ENCODE results near the gene NOL4. TPM values are rescaled to one million over a fixed set of nuclear protein-coding genes. Genes with fewer than 3 reads are reported as not detected.

NOL4 gene
- total and polyA plus RNA-seq, 10 of the 15 experiments (the other 5 are each of a cell fraction or from before 2014, with no cell fraction given), result 1.3 to 10.0 (median 6.3) TPM

DNA sequence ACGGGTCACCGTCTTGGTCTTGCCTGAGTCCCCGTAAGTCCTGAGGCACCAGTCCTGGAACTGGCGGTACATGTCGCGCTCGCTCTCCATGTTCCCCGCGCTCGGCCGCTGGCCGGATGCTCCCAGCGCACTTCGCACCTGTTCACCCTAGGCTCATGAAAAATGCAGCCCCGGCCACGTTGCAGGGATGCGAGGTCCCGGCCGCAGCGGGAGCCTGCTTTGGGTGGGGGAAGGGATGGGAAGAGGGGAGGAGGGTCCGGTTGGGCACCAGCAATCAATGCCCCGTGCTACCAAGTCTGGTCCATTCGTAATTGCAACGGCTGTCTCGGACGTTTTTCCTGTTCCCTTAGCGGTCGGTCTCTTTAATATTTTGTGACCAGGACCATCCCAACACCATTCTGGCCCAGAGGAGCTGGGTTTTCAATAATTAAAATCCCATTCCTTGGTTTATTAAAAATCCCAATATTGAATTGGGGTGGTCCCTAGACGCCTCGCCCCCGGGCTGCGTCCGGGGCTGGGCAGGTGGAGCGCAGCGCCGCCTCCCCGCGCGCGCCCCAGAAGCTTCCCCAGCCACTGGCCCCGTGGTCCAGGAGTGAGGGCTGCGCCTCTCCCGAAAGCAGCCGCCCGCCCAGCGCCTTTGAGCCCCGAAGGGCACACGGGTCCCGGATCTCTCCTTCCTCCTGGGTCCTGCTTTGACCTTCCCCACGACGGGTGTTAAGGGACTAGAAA, 1.4 kb downstream of the NOL4 start:
- H3K9me3 ChIP-seq (replicated peaks; ENCODE audit: control insufficient read depth, insufficient read depth, low read length), result no peaks in the 10 kb centered on the region; the same call in 2 of the 3 replicates
- no peaks in the 10 kb centered on the region for H3K79me2 ChIP-seq (ENCODE audit: control insufficient read depth, insufficient read depth, low read length)
- ChIA-PET POLR2A (interaction anchor here (0.6 to 2.2 kb wide), 5 partner anchors 12 to 99 kb away, joined by 3 to 11 read pairs (median 4); no protein-coding TSS in a partner anchor), RAD21 (ENCODE audit: unreplicated experiment) (interaction anchor here (0.8 to 7.0 kb wide), 10 partner anchors 24 to 386 kb away, joined by 3 to 47 read pairs (median 8); no protein-coding TSS in a partner anchor), CTCF (interaction anchor here (0.7 to 7.1 kb wide), 7 partner anchors 23 to 384 kb away, joined by 3 to 88 read pairs (median 6); no protein-coding TSS in a partner anchor), SMC1A (ENCODE audit: uncharacterized antibody, unreplicated experiment) (interaction anchor here (0.7 to 4.2 kb wide), 13 partner anchors 12 to 381 kb away, joined by 3 to 63 read pairs (median 3); no protein-coding TSS in a partner anchor)
- H3K4me2 ChIP-seq (ENCODE audit: control insufficient read depth, insufficient read depth), result peak overlapping the region; percentile 48; the same call in 1 of the 2 replicates
- 74% methylated on average over 39 of the region's 51 CpGs for WGBS (ENCODE audit: insufficient coverage, insufficient replicate concordance, low lambda C conversion rate, missing lambda C conversion rate)
- in situ Hi-C loops (cut with MboI), result no loop called here
- H3K27ac ChIP-seq (ENCODE audit: control insufficient read depth, insufficient read depth), result no peak overlapping the region
- intact Hi-C loops (cut with micrococcal nuclease; ENCODE audit: unreplicated experiment), result loop anchor here (2.0 to 10.0 kb wide), 4 partner anchors 101 to 381 kb away; no protein-coding TSS in a partner anchor
- H2AFZ ChIP-seq (ENCODE audit: control insufficient read depth, low read depth, low read length), result no peak overlapping the region
- H3K27me3 ChIP-seq (replicated peaks in 1 of 2; ENCODE audit: control insufficient read depth in 2 of 2, insufficient read depth in 2 of 2, low read length in 1 of 2), result peaks cover 0 to 13% of the 10 kb centered on the region in 2 experiments
- DNase-seq (ENCODE audit: low read depth, low spot score), result no peak
- H3K36me3 ChIP-seq (ENCODE audit: control insufficient read depth in 2 of 2, insufficient read depth in 2 of 2, low read length in 1 of 2), result no peaks in the 10 kb centered on the region
- BruUV-seq (replicated peaks), result no TSS peak
- no peak overlapping the region for H3K4me3 ChIP-seq
- no peak overlapping the region for H3K9ac ChIP-seq (ENCODE audit: control insufficient read depth, insufficient read depth, low read length)
- FAIRE-seq, result no peak
- peak; percentile 32 for TF ChIP-seq SUZ12 (IDR thresholded peaks at IDR 0.05; ENCODE audit: unreplicated experiment)
- TF ChIP-seq SRF (IDR thresholded peaks at IDR 0.05; ENCODE audit: low read depth in 2 of 2, low read length in 2 of 2), result no peak
- TF ChIP-seq IKZF1 (conservative IDR thresholded peaks at IDR 0.05), result 0 out of 2 replicates have a peak, but pooled peaks have one; percentile 6
- no peak for TF ChIP-seq RUNX3 (IDR thresholded peaks at IDR 0.05; ENCODE audit: low read length)
- TF ChIP-seq NRF1 (conservative IDR thresholded peaks at IDR 0.05; ENCODE audit: low read depth, low read length), result no peak
- TF ChIP-seq SIN3A (IDR thresholded peaks at IDR 0.05; ENCODE audit: low read depth, low read length), result no peak
- no peak for TF ChIP-seq IRF4 (IDR thresholded peaks at IDR 0.05; ENCODE audit: low read depth, low read length)
- TF ChIP-seq SMAD5 (IDR thresholded peaks at IDR 0.05; ENCODE audit: low read depth), result no peak
- no peak for TF ChIP-seq DPF2 (IDR thresholded peaks at IDR 0.05)
- TF ChIP-seq, protein P1, sequence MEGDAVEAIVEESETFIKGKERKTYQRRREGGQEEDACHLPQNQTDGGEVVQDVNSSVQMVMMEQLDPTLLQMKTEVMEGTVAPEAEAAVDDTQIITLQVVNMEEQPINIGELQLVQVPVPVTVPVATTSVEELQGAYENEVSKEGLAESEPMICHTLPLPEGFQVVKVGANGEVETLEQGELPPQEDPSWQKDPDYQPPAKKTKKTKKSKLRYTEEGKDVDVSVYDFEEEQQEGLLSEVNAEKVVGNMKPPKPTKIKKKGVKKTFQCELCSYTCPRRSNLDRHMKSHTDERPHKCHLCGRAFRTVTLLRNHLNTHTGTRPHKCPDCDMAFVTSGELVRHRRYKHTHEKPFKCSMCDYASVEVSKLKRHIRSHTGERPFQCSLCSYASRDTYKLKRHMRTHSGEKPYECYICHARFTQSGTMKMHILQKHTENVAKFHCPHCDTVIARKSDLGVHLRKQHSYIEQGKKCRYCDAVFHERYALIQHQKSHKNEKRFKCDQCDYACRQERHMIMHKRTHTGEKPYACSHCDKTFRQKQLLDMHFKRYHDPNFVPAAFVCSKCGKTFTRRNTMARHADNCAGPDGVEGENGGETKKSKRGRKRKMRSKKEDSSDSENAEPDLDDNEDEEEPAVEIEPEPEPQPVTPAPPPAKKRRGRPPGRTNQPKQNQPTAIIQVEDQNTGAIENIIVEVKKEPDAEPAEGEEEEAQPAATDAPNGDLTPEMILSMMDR (IDR thresholded peaks at IDR 0.05 in 2 of 3, conservative IDR thresholded peaks at IDR 0.05 in 1 of 3; ENCODE audit: control insufficient read depth in 2 of 3, extremely low read depth in 1 of 3, insufficient read depth in 1 of 3, low read depth in 3 of 3, low read length in 3 of 3), result no peak
- H4K20me1 ChIP-seq (ENCODE audit: control insufficient read depth, insufficient read depth), result no peaks in the 10 kb centered on the region
- ATAC-seq, result peak; percentile 6
- no peaks in the 10 kb centered on the region for H3K4me1 ChIP-seq (ENCODE audit: control insufficient read depth, insufficient read depth, low read length)
